Measurements from ENCODE around the gene SNAI3. TPM values are rescaled to one million over a fixed set of nuclear protein-coding genes. Genes with fewer than 3 reads are reported as not detected.

SNAI3 gene
- total and polyA plus RNA-seq, 2 experiments from 2014 or later = 10.3 to 19.4 TPM

DNA sequence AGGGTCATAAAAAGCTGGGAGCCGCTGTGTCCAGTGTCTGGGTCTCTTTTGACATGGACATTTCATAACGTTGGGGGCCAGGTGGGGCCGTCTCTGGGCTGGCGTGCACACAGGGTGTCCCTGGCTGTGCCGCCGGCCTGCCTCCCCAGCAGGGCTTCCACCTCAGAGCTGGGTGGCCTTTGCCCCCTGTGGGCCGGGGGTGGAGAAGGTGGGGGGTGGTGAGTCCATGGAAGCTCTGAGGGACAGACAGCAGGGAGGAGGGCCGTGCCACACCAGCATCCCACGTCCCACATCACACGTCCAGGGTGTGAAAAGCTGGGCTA, 908 bp upstream of the SNAI3 start:
- Histone ChIP-seq H3F3A (replicated peaks; ENCODE audit: low read depth) (0 out of 2 replicates have a peak, but pooled peaks cover 6% of the 10 kb centered on the region), H3K4me1 (ENCODE audit: insufficient read depth) (peaks cover 9% of the 10 kb centered on the region), H2AFZ (no peak overlapping the region), H3K27ac (ENCODE audit: low read depth) (no peak overlapping the region), H4K20me1 (replicated peaks; ENCODE audit: insufficient read depth) (no peaks in the 10 kb centered on the region), H3K9me2 (ENCODE audit: insufficient read depth) (no peaks in the 10 kb centered on the region), H3K27me3 (ENCODE audit: insufficient read depth) (peaks cover 10% of the 10 kb centered on the region), H3K4me3 (peak overlapping the region; percentile 96; the same call in 1 of the 2 replicates), H3K36me3 (ENCODE audit: insufficient read depth) (no peaks in the 10 kb centered on the region), H3K4me2 (peak overlapping the region; percentile 97; the same call in 1 of the 2 replicates), H3K79me2 (replicated peaks; ENCODE audit: insufficient read depth) (peaks cover 4% of the 10 kb centered on the region)
- Mint-ChIP-seq H3K4me3 (no peak overlapping the region; the same call in 1 of the 3 replicates), H3K4me1 (peaks cover 15% of the 10 kb centered on the region), H3K36me3 (ENCODE audit: low read depth) (no peaks in the 10 kb centered on the region), H3K9me3 (no peaks in the 10 kb centered on the region), H3K27me3 (ENCODE audit: insufficient read depth, low read depth, poor library complexity) (peaks cover 31% of the 10 kb centered on the region), H3K27ac (no peak overlapping the region)
- no peak for DNase-seq (ENCODE audit: low spot score)
- TF ChIP-seq POLR2AphosphoS5 (IDR thresholded peaks at IDR 0.05; ENCODE audit: low read depth) (no peak), ZNF114 (CRISPR knock-in tag; IDR thresholded peaks at IDR 0.05) (no peak)
- no peak for ATAC-seq

DNA sequence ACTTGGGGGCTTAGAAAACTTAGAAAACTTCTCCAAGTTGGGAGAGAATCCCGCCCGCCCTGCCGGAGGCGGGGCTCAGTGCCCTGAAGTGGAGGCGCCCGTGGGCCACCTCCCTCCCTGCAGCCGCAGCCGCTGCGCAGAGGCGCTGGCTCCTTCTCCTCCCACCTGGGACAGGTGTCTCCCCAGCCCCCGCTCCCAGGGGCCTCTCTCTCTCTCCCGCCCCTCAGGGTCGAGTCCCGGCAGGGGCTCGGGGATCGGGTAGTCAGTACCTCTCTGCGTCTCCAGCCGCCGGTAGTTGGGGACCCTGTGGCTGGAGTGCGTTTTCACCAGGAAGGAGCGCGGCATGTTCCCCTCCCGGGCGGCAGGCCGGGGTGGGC, 257 bp downstream of the SNAI3 start:
- Mint-ChIP-seq H3K27me3 (ENCODE audit: insufficient read depth, low read depth, poor library complexity) (peaks cover 37% of the 10 kb centered on the region), H3K9me3 (no peaks in the 10 kb centered on the region), H3K4me3 (peak overlapping the region; percentile 74), H3K4me1 (peaks cover 15% of the 10 kb centered on the region), H3K27ac (no peak overlapping the region), H3K36me3 (ENCODE audit: low read depth) (no peaks in the 10 kb centered on the region)
- Histone ChIP-seq H3K9me2 (ENCODE audit: insufficient read depth) (no peaks in the 10 kb centered on the region), H3K27ac (ENCODE audit: low read depth) (no peak overlapping the region), H2AFZ (peak overlapping the region; percentile 94), H3K27me3 (ENCODE audit: insufficient read depth) (peaks cover 10% of the 10 kb centered on the region), H3K36me3 (ENCODE audit: insufficient read depth) (no peaks in the 10 kb centered on the region), H3K4me1 (ENCODE audit: insufficient read depth) (peaks cover 9% of the 10 kb centered on the region), H3K4me2 (peak overlapping the region; percentile 97), H4K20me1 (replicated peaks; ENCODE audit: insufficient read depth) (0 out of 2 replicates have a peak, but pooled peaks cover 5% of the 10 kb centered on the region), H3K4me3 (peak overlapping the region; percentile 96), H3F3A (replicated peaks; ENCODE audit: low read depth) (0 out of 2 replicates have a peak, but pooled peaks cover 6% of the 10 kb centered on the region), H3K79me2 (replicated peaks; ENCODE audit: insufficient read depth) (peaks cover 4% of the 10 kb centered on the region)
- TF ChIP-seq POLR2AphosphoS5 (IDR thresholded peaks at IDR 0.05; ENCODE audit: low read depth) (peak; percentile 73; the same call in 1 of the 2 replicates), ZNF114 (CRISPR knock-in tag; IDR thresholded peaks at IDR 0.05) (no peak), STAT1 (IDR thresholded peaks at IDR 0.05; ENCODE audit: unreplicated experiment) (no peak)
- TF ChIP-seq, protein P1, sequence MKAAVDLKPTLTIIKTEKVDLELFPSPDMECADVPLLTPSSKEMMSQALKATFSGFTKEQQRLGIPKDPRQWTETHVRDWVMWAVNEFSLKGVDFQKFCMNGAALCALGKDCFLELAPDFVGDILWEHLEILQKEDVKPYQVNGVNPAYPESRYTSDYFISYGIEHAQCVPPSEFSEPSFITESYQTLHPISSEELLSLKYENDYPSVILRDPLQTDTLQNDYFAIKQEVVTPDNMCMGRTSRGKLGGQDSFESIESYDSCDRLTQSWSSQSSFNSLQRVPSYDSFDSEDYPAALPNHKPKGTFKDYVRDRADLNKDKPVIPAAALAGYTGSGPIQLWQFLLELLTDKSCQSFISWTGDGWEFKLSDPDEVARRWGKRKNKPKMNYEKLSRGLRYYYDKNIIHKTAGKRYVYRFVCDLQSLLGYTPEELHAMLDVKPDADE (IDR thresholded peaks at IDR 0.05) = no peak
- ATAC-seq (peak; percentile 59), DNase-seq (ENCODE audit: low spot score) (peak; percentile 67)

DNA sequence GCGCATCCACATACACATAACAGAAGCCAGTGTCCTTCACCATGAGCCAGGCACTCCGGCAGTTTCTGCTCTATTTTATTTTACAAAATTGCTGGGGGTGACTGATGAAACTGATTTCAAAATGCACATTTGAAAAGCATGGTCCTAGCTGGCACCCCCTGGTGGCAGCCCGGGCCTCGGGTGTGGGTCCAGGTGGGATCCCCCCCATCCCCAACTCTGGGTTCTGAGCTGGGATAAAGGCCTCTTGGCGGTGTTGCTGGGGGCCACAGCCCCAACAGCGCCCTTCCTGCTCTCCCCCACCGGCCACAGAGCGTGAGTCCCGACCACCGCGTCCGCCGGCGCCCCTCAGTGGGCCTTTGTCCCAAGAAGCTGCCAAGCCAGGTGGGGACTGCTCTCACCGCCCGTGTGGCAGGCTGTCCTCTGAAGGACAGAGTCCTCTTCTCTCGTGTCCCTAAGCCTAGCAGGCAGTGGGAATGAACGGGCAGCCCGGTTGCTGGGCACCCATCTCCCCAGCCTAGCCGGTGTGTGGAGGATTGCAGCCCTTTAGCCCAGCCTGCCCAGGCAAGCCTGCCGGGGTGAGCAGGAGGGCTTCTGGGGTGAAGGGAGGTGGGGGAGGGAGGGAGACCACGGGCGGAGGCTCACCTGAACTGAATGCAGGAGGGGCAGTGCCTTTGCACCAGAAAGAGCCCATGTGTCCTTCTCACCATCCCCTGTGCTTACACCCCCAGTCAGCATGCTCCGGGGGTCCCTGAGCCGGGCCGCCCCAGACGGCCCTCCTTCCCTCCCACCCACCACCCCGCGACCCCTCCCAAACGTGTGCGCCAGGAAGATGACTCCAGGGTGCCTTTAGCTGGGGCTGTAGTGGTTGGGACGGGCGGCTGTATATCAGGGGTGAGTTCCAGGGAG, 898 bp downstream of the SNAI3 start:
- Mint-ChIP-seq H3K27ac (no peak overlapping the region), H3K9me3 (no peaks in the 10 kb centered on the region), H3K27me3 (ENCODE audit: insufficient read depth, low read depth, poor library complexity) (peaks cover 40% of the 10 kb centered on the region), H3K4me3 (peak overlapping the region; percentile 74), H3K4me1 (peaks cover 15% of the 10 kb centered on the region), H3K36me3 (ENCODE audit: low read depth) (peaks cover 3% of the 10 kb centered on the region; the same call in 2 of the 3 replicates)
- H3K79me2 ChIP-seq (replicated peaks; ENCODE audit: insufficient read depth) = peaks cover 4% of the 10 kb centered on the region
- peaks cover 9% of the 10 kb centered on the region for H3K4me1 ChIP-seq (ENCODE audit: insufficient read depth)
- DNase-seq (ENCODE audit: low spot score) = peak; percentile 66
- TF ChIP-seq, protein P2, sequence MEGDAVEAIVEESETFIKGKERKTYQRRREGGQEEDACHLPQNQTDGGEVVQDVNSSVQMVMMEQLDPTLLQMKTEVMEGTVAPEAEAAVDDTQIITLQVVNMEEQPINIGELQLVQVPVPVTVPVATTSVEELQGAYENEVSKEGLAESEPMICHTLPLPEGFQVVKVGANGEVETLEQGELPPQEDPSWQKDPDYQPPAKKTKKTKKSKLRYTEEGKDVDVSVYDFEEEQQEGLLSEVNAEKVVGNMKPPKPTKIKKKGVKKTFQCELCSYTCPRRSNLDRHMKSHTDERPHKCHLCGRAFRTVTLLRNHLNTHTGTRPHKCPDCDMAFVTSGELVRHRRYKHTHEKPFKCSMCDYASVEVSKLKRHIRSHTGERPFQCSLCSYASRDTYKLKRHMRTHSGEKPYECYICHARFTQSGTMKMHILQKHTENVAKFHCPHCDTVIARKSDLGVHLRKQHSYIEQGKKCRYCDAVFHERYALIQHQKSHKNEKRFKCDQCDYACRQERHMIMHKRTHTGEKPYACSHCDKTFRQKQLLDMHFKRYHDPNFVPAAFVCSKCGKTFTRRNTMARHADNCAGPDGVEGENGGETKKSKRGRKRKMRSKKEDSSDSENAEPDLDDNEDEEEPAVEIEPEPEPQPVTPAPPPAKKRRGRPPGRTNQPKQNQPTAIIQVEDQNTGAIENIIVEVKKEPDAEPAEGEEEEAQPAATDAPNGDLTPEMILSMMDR (conservative IDR thresholded peaks at IDR 0.05; ENCODE audit: low read depth in 2 of 2) = peak; percentile 53 to 67
- no peak for TF ChIP-seq EZH2 (IDR thresholded peaks at IDR 0.05; ENCODE audit: low read depth, unreplicated experiment)
- no peaks in the 10 kb centered on the region for H3K9me2 ChIP-seq (ENCODE audit: insufficient read depth)
- H3K4me2 ChIP-seq = peak overlapping the region; percentile 97
- H3K27ac ChIP-seq (ENCODE audit: low read depth) = no peak overlapping the region
- H4K20me1 ChIP-seq (replicated peaks; ENCODE audit: insufficient read depth) = 0 out of 2 replicates have a peak, but pooled peaks cover 5% of the 10 kb centered on the region
- H3K27me3 ChIP-seq (ENCODE audit: insufficient read depth) = peaks cover 10% of the 10 kb centered on the region
- ATAC-seq = peak; percentile 34
- peak overlapping the region; percentile 96 for H3K4me3 ChIP-seq
- H3F3A ChIP-seq (replicated peaks; ENCODE audit: low read depth) = peaks cover 6% of the 10 kb centered on the region; the same call in 1 of the 2 replicates
- H2AFZ ChIP-seq = peak overlapping the region; percentile 94
- H3K36me3 ChIP-seq (ENCODE audit: insufficient read depth) = no peaks in the 10 kb centered on the region; the same call in 1 of the 2 replicates

All from GM23338 (cell line).